Measurements from ENCODE around the gene SCLY.
A peak's percentile ranks its signal among the peaks of the same experiment; 100 is the strongest.

SCLY gene

DNA sequence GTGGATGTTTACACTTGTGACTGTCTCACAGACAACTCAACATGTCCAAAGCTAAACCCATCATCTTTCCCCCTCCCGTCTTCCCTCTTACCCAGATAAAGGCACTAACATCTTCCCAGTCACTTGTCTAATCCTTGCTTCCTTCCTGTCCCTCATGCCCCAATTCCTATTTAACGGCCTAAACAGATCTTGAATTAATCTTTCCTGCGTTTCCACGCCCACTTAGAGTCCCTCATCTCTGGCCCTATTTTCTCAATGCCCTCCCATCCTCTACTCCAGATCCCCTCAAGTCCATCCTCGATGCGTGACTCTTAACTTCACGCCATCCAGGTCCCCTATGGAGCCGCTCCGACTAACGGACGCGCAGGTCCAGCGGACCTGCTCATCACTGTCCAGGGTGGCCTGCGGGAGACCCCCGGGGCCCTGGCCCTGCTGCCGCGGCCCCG is 682 bp upstream of the SCLY start:
- Histone ChIP-seq H3K36me3 (ENCODE audit: control insufficient read depth in 2 of 2, insufficient read depth in 1 of 2, low read length in 2 of 2) (peaks cover 3 to 15% of the 10 kb centered on the region in 2 experiments; a peak in 2 of 3 replicates), H3K4me1 (ENCODE audit: control insufficient read depth, insufficient read depth, low read length) (no peaks in the 10 kb centered on the region), H3K27ac (ENCODE audit: extremely low read depth, low read depth, low read length) (peak overlapping the region; percentile 87), H3K4me3 (ENCODE audit: low read depth, low read length) (peak overlapping the region; percentile 95), H3K9me3 (ENCODE audit: control insufficient read depth, insufficient read depth, low read depth, low read length) (no peaks in the 10 kb centered on the region)
- ChIA-PET CTCF (interaction anchor here (0.7 to 1.1 kb wide), 2 partner anchors 79 to 196 kb away, joined by 3 read pairs; no protein-coding TSS in a partner anchor), POLR2A (interaction anchor here (0.8 to 1.9 kb wide), 6 partner anchors 9 to 202 kb away, joined by 3 to 12 read pairs (median 4); no protein-coding TSS in a partner anchor)
- TF ChIP-seq REST (tag by site-specific recombination; IDR thresholded peaks at IDR 0.05) (peak; percentile 57; the same call in 1 of the 2 replicates), ZBTB6 (tag by site-specific recombination; IDR thresholded peaks at IDR 0.05) (no peak), ZNF366 (tag by site-specific recombination; conservative IDR thresholded peaks at IDR 0.05) (peak; percentile 53; the same call in 1 of the 2 replicates), MZF1 (tag by site-specific recombination; IDR thresholded peaks at IDR 0.05; ENCODE audit: borderline replicate concordance) (peak; percentile 20; the same call in 1 of the 2 replicates), ZNF501 (tag by site-specific recombination; IDR thresholded peaks at IDR 0.05) (peak; percentile 67; the same call in 1 of the 2 replicates), ZBTB48 (tag by site-specific recombination; IDR thresholded peaks at IDR 0.05) (peak; percentile 41; the same call in 1 of the 2 replicates), HIC1 (tag by site-specific recombination; IDR thresholded peaks at IDR 0.05) (no peak), KLF9 (tag by site-specific recombination; IDR thresholded peaks at IDR 0.05; ENCODE audit: low read depth) (peak; percentile 53; the same call in 1 of the 2 replicates), ZNF24 (tag by site-specific recombination; IDR thresholded peaks at IDR 0.05) (no peak), ZNF274 (IDR thresholded peaks at IDR 0.05; ENCODE audit: low read length) (no peak), ZNF274 (tag by site-specific recombination; IDR thresholded peaks at IDR 0.05; ENCODE audit: borderline replicate concordance) (no peak), GLIS2 (tag by site-specific recombination; IDR thresholded peaks at IDR 0.05) (no peak), ZNF555 (tag by site-specific recombination; conservative IDR thresholded peaks at IDR 0.05) (no peak), MYNN (tag by site-specific recombination; IDR thresholded peaks at IDR 0.05; ENCODE audit: borderline replicate concordance) (peak; percentile 73; the same call in 1 of the 2 replicates), ZNF174 (tag by site-specific recombination; IDR thresholded peaks at IDR 0.05) (no peak), ZBTB11 (tag by site-specific recombination; conservative IDR thresholded peaks at IDR 0.05; ENCODE audit: low read depth) (no peak)
- TF ChIP-seq, protein P1, sequence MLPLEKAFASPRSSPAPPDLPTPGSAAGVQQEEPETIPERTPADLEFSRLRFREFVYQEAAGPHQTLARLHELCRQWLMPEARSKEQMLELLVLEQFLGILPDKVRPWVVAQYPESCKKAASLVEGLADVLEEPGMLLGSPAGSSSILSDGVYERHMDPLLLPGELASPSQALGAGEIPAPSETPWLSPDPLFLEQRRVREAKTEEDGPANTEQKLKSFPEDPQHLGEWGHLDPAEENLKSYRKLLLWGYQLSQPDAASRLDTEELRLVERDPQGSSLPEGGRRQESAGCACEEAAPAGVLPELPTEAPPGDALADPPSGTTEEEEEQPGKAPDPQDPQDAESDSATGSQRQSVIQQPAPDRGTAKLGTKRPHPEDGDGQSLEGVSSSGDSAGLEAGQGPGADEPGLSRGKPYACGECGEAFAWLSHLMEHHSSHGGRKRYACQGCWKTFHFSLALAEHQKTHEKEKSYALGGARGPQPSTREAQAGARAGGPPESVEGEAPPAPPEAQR (tag by site-specific recombination; IDR thresholded peaks at IDR 0.05), result no peak
